ENCODE data around the gene TMEM238L. TPM values are rescaled to one million over a fixed set of nuclear protein-coding genes. Genes with fewer than 3 reads are reported as not detected.

Gene TMEM238L
- total RNA-seq, 3 donors from 2014 or later: 47.5 to 122 (median 76.5) TPM

DNA sequence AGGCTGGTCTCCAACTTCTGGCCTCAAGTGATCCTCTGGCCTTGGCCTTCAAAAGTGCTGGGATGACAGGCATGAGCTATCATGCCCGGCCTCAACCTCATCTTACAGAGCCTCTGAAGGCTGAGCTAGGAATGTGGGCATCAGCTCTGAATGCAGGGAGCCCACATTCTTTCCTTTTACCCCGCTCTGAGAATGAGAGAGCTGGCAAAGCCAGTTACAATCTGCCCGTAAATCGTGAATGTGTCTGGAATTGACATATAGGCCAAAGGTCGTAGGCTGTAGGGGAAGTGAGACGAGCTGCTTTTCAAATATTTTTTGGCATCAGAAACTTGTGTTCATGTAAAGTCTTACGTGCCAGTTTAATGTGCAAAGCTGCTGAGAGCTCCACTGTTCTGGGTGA, 4.5 kb downstream of the TMEM238L start:
- H3K9me3 ChIP-seq: no peaks in the 10 kb centered on the region
- no peaks in the 10 kb centered on the region for H3K36me3 ChIP-seq (ENCODE audit: low read depth)
- peaks cover 24% of the 10 kb centered on the region for H3K4me1 ChIP-seq (ENCODE audit: low read depth)
- ATAC-seq (peak; percentile 2), DNase-seq (no peak)
- TF ChIP-seq, protein P1, sequence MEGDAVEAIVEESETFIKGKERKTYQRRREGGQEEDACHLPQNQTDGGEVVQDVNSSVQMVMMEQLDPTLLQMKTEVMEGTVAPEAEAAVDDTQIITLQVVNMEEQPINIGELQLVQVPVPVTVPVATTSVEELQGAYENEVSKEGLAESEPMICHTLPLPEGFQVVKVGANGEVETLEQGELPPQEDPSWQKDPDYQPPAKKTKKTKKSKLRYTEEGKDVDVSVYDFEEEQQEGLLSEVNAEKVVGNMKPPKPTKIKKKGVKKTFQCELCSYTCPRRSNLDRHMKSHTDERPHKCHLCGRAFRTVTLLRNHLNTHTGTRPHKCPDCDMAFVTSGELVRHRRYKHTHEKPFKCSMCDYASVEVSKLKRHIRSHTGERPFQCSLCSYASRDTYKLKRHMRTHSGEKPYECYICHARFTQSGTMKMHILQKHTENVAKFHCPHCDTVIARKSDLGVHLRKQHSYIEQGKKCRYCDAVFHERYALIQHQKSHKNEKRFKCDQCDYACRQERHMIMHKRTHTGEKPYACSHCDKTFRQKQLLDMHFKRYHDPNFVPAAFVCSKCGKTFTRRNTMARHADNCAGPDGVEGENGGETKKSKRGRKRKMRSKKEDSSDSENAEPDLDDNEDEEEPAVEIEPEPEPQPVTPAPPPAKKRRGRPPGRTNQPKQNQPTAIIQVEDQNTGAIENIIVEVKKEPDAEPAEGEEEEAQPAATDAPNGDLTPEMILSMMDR (IDR thresholded peaks at IDR 0.05): no peak
- H3K4me3 ChIP-seq: no peak overlapping the region
- intact Hi-C loops (cut with DNase I, micrococcal nuclease): loop anchor here in 1 of 2 donors (5.0 kb wide), 1 partner anchor 43 kb away; no protein-coding TSS in a partner anchor

DNA sequence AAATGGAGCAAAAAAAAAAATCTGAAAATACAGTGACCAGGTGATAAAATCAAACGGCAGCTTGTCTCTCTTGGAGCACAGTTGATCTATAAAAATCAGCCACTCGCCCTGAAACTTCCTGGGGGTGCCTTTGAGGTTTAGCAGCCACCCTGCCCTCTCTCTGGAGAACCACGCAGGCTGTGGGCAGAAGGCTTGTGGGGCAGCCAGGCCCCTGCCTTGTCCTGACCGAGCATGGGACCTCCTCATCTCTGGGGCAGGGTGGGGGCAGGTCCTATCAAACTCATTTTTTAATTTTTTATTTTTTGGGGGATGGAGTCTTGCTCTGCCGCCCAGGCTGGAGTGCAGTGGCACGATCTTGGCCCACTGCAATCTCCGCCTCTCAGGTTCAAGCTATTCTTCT, 5.0 kb downstream of the TMEM238L start:
- no peaks in the 10 kb centered on the region for H3K9me3 ChIP-seq
- intact Hi-C loops (cut with DNase I, micrococcal nuclease): loop anchor here in 1 of 2 donors (5.0 kb wide), 1 partner anchor 43 kb away; no protein-coding TSS in a partner anchor
- H3K4me3 ChIP-seq: no peak overlapping the region
- no peak for DNase-seq
- peaks cover 24% of the 10 kb centered on the region for H3K4me1 ChIP-seq (ENCODE audit: low read depth)
- TF ChIP-seq, protein P1 (IDR thresholded peaks at IDR 0.05): no peak
- no peaks in the 10 kb centered on the region for H3K36me3 ChIP-seq (ENCODE audit: low read depth)
- ATAC-seq: no peak

DNA sequence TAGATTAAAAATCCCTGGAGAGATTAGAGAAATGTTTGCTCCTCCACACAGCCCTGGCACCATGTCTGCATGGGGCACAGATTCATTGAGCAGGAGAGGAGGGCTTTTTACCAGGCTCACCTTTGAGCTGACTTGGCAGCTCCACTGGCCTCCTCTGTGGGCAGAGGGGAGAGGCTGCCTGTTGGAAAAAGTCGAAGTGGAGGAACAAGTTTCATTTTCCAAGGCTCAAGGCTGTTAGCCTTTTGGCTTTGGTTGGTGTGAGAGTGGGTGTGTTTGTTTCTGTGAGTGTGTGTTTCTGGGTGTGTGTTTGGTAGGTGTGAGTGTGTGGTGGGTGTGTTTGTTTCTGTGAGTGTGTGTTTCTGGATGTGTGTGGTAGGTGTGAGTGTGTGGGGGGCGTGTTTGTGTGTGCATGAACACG, 5.6 kb downstream of the TMEM238L start:
- no peaks in the 10 kb centered on the region for H3K9me3 ChIP-seq
- no peak overlapping the region for H3K4me3 ChIP-seq
- intact Hi-C loops (cut with DNase I, micrococcal nuclease): loop anchor here in 1 of 2 donors (5.0 kb wide), 1 partner anchor 44 kb away; no protein-coding TSS in a partner anchor
- H3K4me1 ChIP-seq (ENCODE audit: low read depth): peaks cover 24% of the 10 kb centered on the region
- ATAC-seq (peak; percentile 36), DNase-seq (peak in 1 of 3 donors; percentile 56)
- no peaks in the 10 kb centered on the region for H3K36me3 ChIP-seq (ENCODE audit: low read depth)
- TF ChIP-seq, protein P1 (IDR thresholded peaks at IDR 0.05): no peak

DNA sequence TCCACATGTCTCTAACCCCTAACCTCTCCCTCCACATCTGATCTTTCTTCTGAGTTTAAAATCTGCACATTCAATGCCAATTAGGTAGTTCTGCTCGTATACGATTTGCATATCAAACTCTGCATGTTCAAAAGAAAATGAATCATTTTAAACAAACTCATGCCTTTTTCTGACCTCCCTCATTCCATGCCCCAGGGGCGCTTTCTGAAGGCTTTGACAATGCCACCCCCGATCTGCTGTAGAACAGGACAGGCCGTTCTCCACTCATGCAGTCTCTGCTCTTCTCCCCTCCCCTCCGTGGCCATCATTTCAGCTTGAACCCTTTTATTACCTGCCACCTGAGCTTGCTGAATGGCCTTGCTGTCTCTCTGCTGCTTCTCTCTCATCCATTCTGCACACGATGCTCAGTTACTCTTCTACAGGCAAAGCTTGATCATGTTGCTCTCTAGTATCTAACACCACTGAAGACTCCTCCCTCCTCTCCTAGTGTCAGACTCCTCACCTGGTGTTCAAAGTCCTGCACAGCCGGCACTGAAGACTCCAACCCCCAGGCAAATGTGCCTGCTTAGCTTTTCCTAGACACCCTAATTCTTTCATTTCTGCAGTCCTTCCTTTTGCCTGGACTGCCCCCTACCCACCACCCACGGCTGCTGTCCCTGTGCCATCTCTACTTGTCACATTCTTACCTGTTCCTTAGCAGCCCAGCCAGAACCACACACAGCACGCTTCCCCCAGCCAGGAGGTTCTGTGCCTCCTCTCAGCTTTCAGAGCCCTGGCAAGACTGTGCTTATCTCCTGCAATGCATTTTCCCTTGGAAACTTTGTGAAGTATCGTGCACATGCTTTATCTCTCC, 6.2 kb downstream of the TMEM238L start:
- DNase-seq (no peak), ATAC-seq (peak; percentile 33)
- Histone ChIP-seq H3K36me3 (ENCODE audit: low read depth) (no peaks in the 10 kb centered on the region), H3K4me1 (ENCODE audit: low read depth) (peaks cover 24% of the 10 kb centered on the region), H3K4me3 (no peak overlapping the region), H3K9me3 (no peaks in the 10 kb centered on the region)
- TF ChIP-seq, protein P1 (IDR thresholded peaks at IDR 0.05): no peak
- intact Hi-C loops (cut with DNase I, micrococcal nuclease): loop anchor here in 1 of 2 donors (5.0 kb wide), 1 partner anchor 45 kb away; no protein-coding TSS in a partner anchor

DNA sequence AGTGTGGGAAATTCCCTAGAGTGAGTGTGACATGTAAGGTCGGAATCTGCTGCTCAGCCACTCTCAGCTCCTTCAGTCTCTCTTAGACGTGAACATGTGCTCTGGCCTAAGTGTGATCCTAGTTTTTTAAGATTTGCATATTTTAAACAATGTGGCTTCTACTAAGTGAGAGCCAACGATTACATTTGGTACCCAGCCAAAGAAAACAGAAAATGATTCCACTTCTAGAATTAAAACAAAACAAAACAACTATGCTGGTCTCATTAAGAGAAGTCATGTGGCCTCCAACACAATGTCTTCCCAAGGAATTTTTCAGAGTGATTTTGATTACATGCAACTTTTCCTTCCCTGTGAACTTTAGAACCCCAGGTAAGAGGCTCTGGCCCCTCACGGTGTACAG, 10.1 kb downstream of the TMEM238L start:
- DNase-seq (no peak), ATAC-seq (no peak)
- Histone ChIP-seq H3K9me3 (no peaks in the 10 kb centered on the region), H3K4me1 (ENCODE audit: low read depth) (peaks cover 33% of the 10 kb centered on the region), H3K4me3 (no peak overlapping the region), H3K36me3 (ENCODE audit: low read depth) (no peaks in the 10 kb centered on the region)
- intact Hi-C loops (cut with DNase I, micrococcal nuclease): no loop called here
- TF ChIP-seq, protein P1 (IDR thresholded peaks at IDR 0.05): no peak
